Ascending aorta (tissue), 2 donors: ENCODE data around the gene FHOD3. TPM values are rescaled to one million over a fixed set of nuclear protein-coding genes. Genes with fewer than 3 reads are reported as not detected.

Experiments used
- DNase-seq, 2 donors: peaks; one replicate each; pipeline ENCODE4 v3.0.0-alpha.2; 2019; ENCODE audit warnings: low spot score in 2 of 2
- H3K27ac ChIP-seq, 2 donors: fragments of 200-600 bp; sonication (generic); one replicate each; pipeline ENCODE4 v1.5.1; 2016 to 2017; ENCODE audit warnings: mild to moderate bottlenecking in 1 of 2
- H3K27me3 ChIP-seq: fragments of 200-600 bp; sonication (generic); one replicate; pipeline ENCODE4 v1.5.1; 2017
- H3K36me3 ChIP-seq, 2 donors: fragments of 200-600 bp; sonication (generic); one replicate each; pipeline ENCODE4 v1.5.1; 2016
- H3K4me1 ChIP-seq, 2 donors: fragments of 200-600 bp; sonication (generic); one replicate each; pipeline ENCODE4 v1.5.1; 2016 to 2017; ENCODE audit warnings: mild to moderate bottlenecking in 1 of 2
- H3K4me3 ChIP-seq, 2 donors: fragments of 200-600 bp; sonication (generic); one replicate each; pipeline ENCODE4 v1.5.1; 2016 to 2017; ENCODE audit warnings: mild to moderate bottlenecking in 1 of 2
- H3K9me3 ChIP-seq, 2 donors: fragments of 200-600 bp; sonication (generic); one replicate each; pipeline ENCODE4 v1.5.1; 2016
- CTCF ChIP-seq, 3 experiments: fragments of 200-600 bp in 2 of 3; fragments of 450-650 bp in 1 of 3; sonication (generic) in 2 of 3; IDR thresholded peaks; one replicate each; pipeline ENCODE4 v1.5.1; 2016 to 2019; ENCODE audit warnings: antibody characterized with exemption in 3 of 3, mild to moderate bottlenecking in 1 of 3, moderate library complexity in 1 of 3
- intact Hi-C: fragments of 100-400 bp; cut with DNase I; formaldehyde crosslinking; loops from one replicate; pipeline ENCODE4 v1.15.1; 2023
- total RNA-seq: library from RNA; depleted of rRNA; stranded (reverse); fragments of >200 nt; gene quantifications from one replicate; pipeline ENCODE4 v1.1.0, GENCODE V29; 2016

The FHOD3 gene
- total RNA-seq, 1 donor from 2014 or later = 12.7 TPM

- H3K36me3 ChIP-seq = no peaks in the 10 kb centered on the region
These were observed 7.9 kb downstream of the FHOD3 start for GRCh38 chr18:36305375-36305774.

GRCh38 chr18:36307513-36307912 lies 10.0 kb downstream of the FHOD3 start:
- no peak overlapping the region for H3K4me3 ChIP-seq
- no peak for TF ChIP-seq CTCF (IDR thresholded peaks at IDR 0.05)
- H3K27ac ChIP-seq = no peak overlapping the region
- H3K9me3 ChIP-seq = no peaks in the 10 kb centered on the region
- DNase-seq = no peak
- no peaks in the 10 kb centered on the region for H3K4me1 ChIP-seq
- H3K36me3 ChIP-seq = no peaks in the 10 kb centered on the region
- H3K27me3 ChIP-seq = no peaks in the 10 kb centered on the region
- intact Hi-C loops = no loop called here

More at GRCh38 chr18:36305375-36305774, 7.9 kb downstream of the FHOD3 start:
- Histone ChIP-seq H3K4me1 (peaks cover 0 to 1% of the 10 kb centered on the region in 2 donors), H3K27me3 (no peaks in the 10 kb centered on the region), H3K27ac (no peak overlapping the region), H3K4me3 (no peak overlapping the region), H3K9me3 (no peaks in the 10 kb centered on the region)
- DNase-seq = no peak
- no peak for TF ChIP-seq CTCF (IDR thresholded peaks at IDR 0.05)
- intact Hi-C loops = no loop called here

GRCh38 chr18:36308711-36309435 lies 11.4 kb downstream of the FHOD3 start:
- no peak for DNase-seq
- no peaks in the 10 kb centered on the region for H3K9me3 ChIP-seq
- no peak overlapping the region for H3K27ac ChIP-seq
- H3K27me3 ChIP-seq = no peaks in the 10 kb centered on the region
- intact Hi-C loops = no loop called here
- no peak for TF ChIP-seq CTCF (IDR thresholded peaks at IDR 0.05)
- no peaks in the 10 kb centered on the region for H3K36me3 ChIP-seq
- H3K4me1 ChIP-seq = no peaks in the 10 kb centered on the region
- no peak overlapping the region for H3K4me3 ChIP-seq

GRCh38 chr18:36309436-36310391 lies 12.2 kb downstream of the FHOD3 start:
- DNase-seq = no peak
- Histone ChIP-seq H3K9me3 (no peaks in the 10 kb centered on the region), H3K4me1 (peaks cover 0 to 3% of the 10 kb centered on the region in 2 donors), H3K4me3 (no peak overlapping the region), H3K36me3 (no peaks in the 10 kb centered on the region), H3K27ac (no peak overlapping the region), H3K27me3 (no peaks in the 10 kb centered on the region)
- no peak for TF ChIP-seq CTCF (IDR thresholded peaks at IDR 0.05)
- intact Hi-C loops = no loop called here

- no peak overlapping the region for H3K27ac ChIP-seq
These were observed 13.6 kb downstream of the FHOD3 start for GRCh38 chr18:36311026-36311570.

More at GRCh38 chr18:36311026-36311570, 13.6 kb downstream of the FHOD3 start:
- Histone ChIP-seq H3K4me3 (no peak overlapping the region), H3K36me3 (no peaks in the 10 kb centered on the region), H3K4me1 (peaks cover 0 to 3% of the 10 kb centered on the region in 2 donors), H3K27me3 (no peaks in the 10 kb centered on the region), H3K9me3 (no peaks in the 10 kb centered on the region)
- no peak for DNase-seq
- intact Hi-C loops = no loop called here
- TF ChIP-seq CTCF (IDR thresholded peaks at IDR 0.05) = no peak
